ENCODE measurements around the gene RAB15. TPM values are rescaled to one million over a fixed set of nuclear protein-coding genes. Genes with fewer than 3 reads are reported as not detected.

The RAB15 gene
- total RNA-seq, 2 experiments from 2014 or later: 2.8 to 3.6 TPM

- H3K9me3 Mint-ChIP-seq (ENCODE audit: insufficient read depth): no peaks in the 10 kb centered on the region
- POLR2A ChIA-PET: no interaction called here
- CTCF ChIA-PET: interaction anchor here (1.2 kb wide), 1 partner anchor 39 kb away, joined by 4 read pairs; no protein-coding TSS in a partner anchor
- DNase-seq (no peak), ATAC-seq (no peak)
- peaks cover 27% of the 10 kb centered on the region for H3K4me1 Mint-ChIP-seq (ENCODE audit: low read depth)
- no peaks in the 10 kb centered on the region for H3K27me3 Mint-ChIP-seq (ENCODE audit: low read depth)
- peaks cover 51% of the 10 kb centered on the region for H3K36me3 Mint-ChIP-seq (ENCODE audit: low read depth)
- H3K4me3 Mint-ChIP-seq: no peak overlapping the region
- no peak overlapping the region for H3K27ac Mint-ChIP-seq
These were observed 41.0 kb downstream of the RAB15 start for GRCh38 chr14:64931123-64931522.

GRCh38 chr14:64930085-64930843, 41.9 kb downstream of the RAB15 start:
- Mint-ChIP-seq H3K4me3 (no peak overlapping the region), H3K27me3 (ENCODE audit: low read depth) (no peaks in the 10 kb centered on the region), H3K9me3 (ENCODE audit: insufficient read depth) (no peaks in the 10 kb centered on the region), H3K27ac (no peak overlapping the region), H3K4me1 (ENCODE audit: low read depth) (peaks cover 21% of the 10 kb centered on the region), H3K36me3 (ENCODE audit: low read depth) (peaks cover 49% of the 10 kb centered on the region)
- ChIA-PET POLR2A (interaction anchor here (1.9 kb wide), 1 partner anchor 15 kb away, joined by 12 read pairs; the partner anchor contains the start of gene CHURC1), CTCF (interaction anchor here (1.5 kb wide), 1 partner anchor 16 kb away, joined by 3 read pairs; the partner anchor contains the start of gene CHURC1)
- DNase-seq (no peak), ATAC-seq (no peak)

GRCh38 chr14:64929014-64929359, 43.1 kb downstream of the RAB15 start:
- Mint-ChIP-seq H3K36me3 (ENCODE audit: low read depth) (peaks cover 46% of the 10 kb centered on the region), H3K27ac (no peak overlapping the region), H3K9me3 (ENCODE audit: insufficient read depth) (no peaks in the 10 kb centered on the region), H3K4me3 (no peak overlapping the region), H3K4me1 (ENCODE audit: low read depth) (peaks cover 16% of the 10 kb centered on the region), H3K27me3 (ENCODE audit: low read depth) (no peaks in the 10 kb centered on the region)
- DNase-seq: peak; percentile 28
- ChIA-PET CTCF (interaction anchor here (1.5 kb wide), 1 partner anchor 14 kb away, joined by 3 read pairs; the partner anchor contains the start of gene CHURC1), POLR2A (interaction anchor here (1.0 to 1.9 kb wide), 2 partner anchors 10 to 14 kb away, joined by 3 to 12 read pairs; partner anchors contain the start of gene CHURC1)
- ATAC-seq: peak; percentile 48

- Mint-ChIP-seq H3K4me3 (no peak overlapping the region), H3K27me3 (ENCODE audit: low read depth) (no peaks in the 10 kb centered on the region), H3K9me3 (ENCODE audit: insufficient read depth) (no peaks in the 10 kb centered on the region), H3K27ac (no peak overlapping the region), H3K36me3 (ENCODE audit: low read depth) (peaks cover 45% of the 10 kb centered on the region), H3K4me1 (ENCODE audit: low read depth) (peaks cover 20% of the 10 kb centered on the region)
- ChIA-PET CTCF (interaction anchor here (1.0 to 2.1 kb wide), 4 partner anchors 14 to 37 kb away, joined by 3 to 15 read pairs (median 6); partner anchors contain the start of gene CHURC1), POLR2A (interaction anchor here (1.0 to 1.9 kb wide), 2 partner anchors 10 to 13 kb away, joined by 3 to 12 read pairs; partner anchors contain the start of gene CHURC1)
- DNase-seq: no peak
- ATAC-seq: peak; percentile 82
These were observed 43.7 kb downstream of the RAB15 start for GRCh38 chr14:64928239-64929013.

GRCh38 chr14:64927031-64927430, 45.1 kb downstream of the RAB15 start:
- no peak for DNase-seq
- H3K9me3 Mint-ChIP-seq (ENCODE audit: insufficient read depth): no peaks in the 10 kb centered on the region
- ATAC-seq: no peak
- peaks cover 20% of the 10 kb centered on the region for H3K4me1 Mint-ChIP-seq (ENCODE audit: low read depth)
- CTCF ChIA-PET: interaction anchor here (0.8 to 2.1 kb wide), 9 partner anchors 8 to 60 kb away, joined by 3 to 15 read pairs (median 3); partner anchors contain the start of genes CHURC1 and FNTB
- H3K27ac Mint-ChIP-seq: no peak overlapping the region
- peaks cover 34% of the 10 kb centered on the region for H3K36me3 Mint-ChIP-seq (ENCODE audit: low read depth)
- no peaks in the 10 kb centered on the region for H3K27me3 Mint-ChIP-seq (ENCODE audit: low read depth)
- no peak overlapping the region for H3K4me3 Mint-ChIP-seq
- POLR2A ChIA-PET: interaction anchor here (1.3 kb wide), 1 partner anchor 12 kb away, joined by 6 read pairs; the partner anchor contains the start of gene CHURC1

- ChIA-PET POLR2A (interaction anchor here (1.3 kb wide), 1 partner anchor 12 kb away, joined by 6 read pairs; the partner anchor contains the start of gene CHURC1), CTCF (interaction anchor here (0.8 to 2.1 kb wide), 9 partner anchors 8 to 60 kb away, joined by 3 to 15 read pairs (median 3); partner anchors contain the start of genes CHURC1 and FNTB)
- H3K27ac Mint-ChIP-seq: peak overlapping the region; percentile 16
- ATAC-seq: no peak
- no peaks in the 10 kb centered on the region for H3K27me3 Mint-ChIP-seq (ENCODE audit: low read depth)
- no peaks in the 10 kb centered on the region for H3K9me3 Mint-ChIP-seq (ENCODE audit: insufficient read depth)
- peaks cover 37% of the 10 kb centered on the region for H3K36me3 Mint-ChIP-seq (ENCODE audit: low read depth)
- DNase-seq: no peak
- H3K4me3 Mint-ChIP-seq: no peak overlapping the region
- H3K4me1 Mint-ChIP-seq (ENCODE audit: low read depth): peaks cover 20% of the 10 kb centered on the region
These were observed 45.6 kb downstream of the RAB15 start for GRCh38 chr14:64926398-64926995.

GRCh38 chr14:64923015-64923414, 49.1 kb downstream of the RAB15 start:
- Mint-ChIP-seq H3K4me3 (no peak overlapping the region), H3K36me3 (ENCODE audit: low read depth) (peaks cover 45% of the 10 kb centered on the region), H3K27me3 (ENCODE audit: low read depth) (no peaks in the 10 kb centered on the region), H3K4me1 (ENCODE audit: low read depth) (peaks cover 27% of the 10 kb centered on the region), H3K9me3 (ENCODE audit: insufficient read depth) (no peaks in the 10 kb centered on the region), H3K27ac (no peak overlapping the region)
- ATAC-seq (no peak), DNase-seq (no peak)
- POLR2A ChIA-PET: interaction anchor here (0.9 kb wide), 1 partner anchor 8 kb away, joined by 3 read pairs; the partner anchor contains the start of gene CHURC1
- CTCF ChIA-PET: interaction anchor here (2.0 to 3.2 kb wide), 2 partner anchors 8 to 32 kb away, joined by 6 to 12 read pairs; partner anchors contain the start of gene CHURC1

GRCh38 chr14:64920465-64920864, 51.7 kb downstream of the RAB15 start:
- ChIA-PET CTCF (interaction anchor here (1.0 kb wide), 1 partner anchor 10 kb away, joined by 3 read pairs; no protein-coding TSS in a partner anchor), POLR2A (interaction anchor here (0.7 kb wide), 1 partner anchor 36 kb away, joined by 3 read pairs; no protein-coding TSS in a partner anchor)
- no peak overlapping the region for H3K4me3 Mint-ChIP-seq
- ATAC-seq (no peak), DNase-seq (no peak)
- H3K27me3 Mint-ChIP-seq (ENCODE audit: low read depth): no peaks in the 10 kb centered on the region
- no peaks in the 10 kb centered on the region for H3K9me3 Mint-ChIP-seq (ENCODE audit: insufficient read depth)
- H3K27ac Mint-ChIP-seq: no peak overlapping the region
- H3K36me3 Mint-ChIP-seq (ENCODE audit: low read depth): peaks cover 53% of the 10 kb centered on the region
- H3K4me1 Mint-ChIP-seq (ENCODE audit: low read depth): peaks cover 35% of the 10 kb centered on the region

- peaks cover 41% of the 10 kb centered on the region for H3K4me1 Mint-ChIP-seq (ENCODE audit: low read depth)
- DNase-seq (no peak), ATAC-seq (no peak)
- ChIA-PET POLR2A (interaction anchor here (0.7 kb wide), 1 partner anchor 35 kb away, joined by 3 read pairs; no protein-coding TSS in a partner anchor), CTCF (interaction anchor here (1.0 kb wide), 1 partner anchor 17 kb away, joined by 3 read pairs; no protein-coding TSS in a partner anchor)
- no peak overlapping the region for H3K27ac Mint-ChIP-seq
- H3K36me3 Mint-ChIP-seq (ENCODE audit: low read depth): peaks cover 56% of the 10 kb centered on the region
- H3K4me3 Mint-ChIP-seq: no peak overlapping the region
- H3K9me3 Mint-ChIP-seq (ENCODE audit: insufficient read depth): no peaks in the 10 kb centered on the region
- H3K27me3 Mint-ChIP-seq (ENCODE audit: low read depth): no peaks in the 10 kb centered on the region
These were observed 52.5 kb downstream of the RAB15 start for GRCh38 chr14:64919618-64920017.

GRCh38 chr14:64919215-64919614, 52.9 kb downstream of the RAB15 start:
- H3K4me1 Mint-ChIP-seq (ENCODE audit: low read depth): peaks cover 38% of the 10 kb centered on the region
- no peak for ATAC-seq
- ChIA-PET POLR2A (interaction anchor here (1.0 kb wide), 1 partner anchor 10 kb away, joined by 3 read pairs; no protein-coding TSS in a partner anchor), CTCF (interaction anchor here (1.0 kb wide), 1 partner anchor 18 kb away, joined by 3 read pairs; no protein-coding TSS in a partner anchor)
- no peaks in the 10 kb centered on the region for H3K27me3 Mint-ChIP-seq (ENCODE audit: low read depth)
- no peak overlapping the region for H3K4me3 Mint-ChIP-seq
- DNase-seq: no peak
- no peaks in the 10 kb centered on the region for H3K9me3 Mint-ChIP-seq (ENCODE audit: insufficient read depth)
- peaks cover 53% of the 10 kb centered on the region for H3K36me3 Mint-ChIP-seq (ENCODE audit: low read depth)
- H3K27ac Mint-ChIP-seq: no peak overlapping the region

- H3K4me1 Mint-ChIP-seq (ENCODE audit: low read depth): peaks cover 39% of the 10 kb centered on the region
- ChIA-PET POLR2A (interaction anchor here (1.0 kb wide), 1 partner anchor 11 kb away, joined by 3 read pairs; no protein-coding TSS in a partner anchor), CTCF (interaction anchor here (1.3 kb wide), 1 partner anchor 9 kb away, joined by 3 read pairs; no protein-coding TSS in a partner anchor)
- DNase-seq (no peak), ATAC-seq (no peak)
- no peak overlapping the region for H3K27ac Mint-ChIP-seq
- no peaks in the 10 kb centered on the region for H3K9me3 Mint-ChIP-seq (ENCODE audit: insufficient read depth)
- H3K4me3 Mint-ChIP-seq: no peak overlapping the region
- H3K36me3 Mint-ChIP-seq (ENCODE audit: low read depth): peaks cover 47% of the 10 kb centered on the region
- H3K27me3 Mint-ChIP-seq (ENCODE audit: low read depth): no peaks in the 10 kb centered on the region
These were observed 53.9 kb downstream of the RAB15 start for GRCh38 chr14:64918216-64918615.

All from activated CD8-positive, alpha-beta T cell treated with anti-CD3 and anti-CD28 coated beads, Interleukin-2, amount 10 ng/mL, durations not matched to agents 7 days and 5 days (primary cell).